ENCODE data around the gene RNF126.
A peak's percentile ranks its signal among the peaks of the same experiment; 100 is the strongest.

RNF126 gene

DNA sequence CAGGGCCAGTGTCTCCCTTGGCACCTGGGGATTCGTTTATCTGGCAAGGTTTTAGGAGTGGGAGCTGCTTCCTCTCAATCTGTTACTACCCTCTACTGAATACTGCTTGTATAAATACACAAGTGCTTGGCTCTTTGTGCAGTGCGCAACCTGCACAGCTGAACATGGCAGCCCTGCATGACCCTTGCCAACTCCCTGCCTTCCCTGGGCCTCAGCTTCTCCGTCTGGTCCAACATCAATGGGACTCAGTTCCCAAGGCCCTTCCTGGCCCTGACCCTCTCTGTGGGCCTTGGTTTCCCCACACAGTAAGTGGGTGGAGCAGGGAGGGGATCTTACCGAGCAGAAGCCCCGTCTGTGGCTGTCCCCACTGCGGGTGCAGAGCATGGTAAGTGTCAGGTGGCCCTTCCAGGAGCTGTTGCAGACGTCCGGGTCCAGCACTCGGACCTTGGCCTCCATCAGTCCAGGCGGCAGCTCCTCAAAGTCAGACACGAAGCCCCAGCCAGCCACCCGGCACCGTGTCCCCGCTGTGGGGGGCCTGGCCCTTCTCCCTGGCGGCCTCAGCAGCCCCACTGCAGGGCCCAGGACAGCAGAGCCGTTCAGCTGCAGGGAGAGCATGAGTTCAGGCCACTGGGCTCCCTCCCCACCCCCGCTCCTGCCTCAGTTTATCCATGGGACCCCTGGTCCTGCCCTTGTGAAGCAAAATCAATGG is 23.7 kb upstream of the RNF126 start:
- TF ChIP-seq, protein P1, sequence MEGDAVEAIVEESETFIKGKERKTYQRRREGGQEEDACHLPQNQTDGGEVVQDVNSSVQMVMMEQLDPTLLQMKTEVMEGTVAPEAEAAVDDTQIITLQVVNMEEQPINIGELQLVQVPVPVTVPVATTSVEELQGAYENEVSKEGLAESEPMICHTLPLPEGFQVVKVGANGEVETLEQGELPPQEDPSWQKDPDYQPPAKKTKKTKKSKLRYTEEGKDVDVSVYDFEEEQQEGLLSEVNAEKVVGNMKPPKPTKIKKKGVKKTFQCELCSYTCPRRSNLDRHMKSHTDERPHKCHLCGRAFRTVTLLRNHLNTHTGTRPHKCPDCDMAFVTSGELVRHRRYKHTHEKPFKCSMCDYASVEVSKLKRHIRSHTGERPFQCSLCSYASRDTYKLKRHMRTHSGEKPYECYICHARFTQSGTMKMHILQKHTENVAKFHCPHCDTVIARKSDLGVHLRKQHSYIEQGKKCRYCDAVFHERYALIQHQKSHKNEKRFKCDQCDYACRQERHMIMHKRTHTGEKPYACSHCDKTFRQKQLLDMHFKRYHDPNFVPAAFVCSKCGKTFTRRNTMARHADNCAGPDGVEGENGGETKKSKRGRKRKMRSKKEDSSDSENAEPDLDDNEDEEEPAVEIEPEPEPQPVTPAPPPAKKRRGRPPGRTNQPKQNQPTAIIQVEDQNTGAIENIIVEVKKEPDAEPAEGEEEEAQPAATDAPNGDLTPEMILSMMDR (IDR thresholded peaks at IDR 0.05; ENCODE audit: control extremely low read depth, extremely low read depth, low read depth, missing control alignments): no peak
- CTCF ChIA-PET: no interaction called here
- no peak for DNase-seq (ENCODE audit: extremely low spot score)
- POLR2A ChIA-PET: no interaction called here

DNA sequence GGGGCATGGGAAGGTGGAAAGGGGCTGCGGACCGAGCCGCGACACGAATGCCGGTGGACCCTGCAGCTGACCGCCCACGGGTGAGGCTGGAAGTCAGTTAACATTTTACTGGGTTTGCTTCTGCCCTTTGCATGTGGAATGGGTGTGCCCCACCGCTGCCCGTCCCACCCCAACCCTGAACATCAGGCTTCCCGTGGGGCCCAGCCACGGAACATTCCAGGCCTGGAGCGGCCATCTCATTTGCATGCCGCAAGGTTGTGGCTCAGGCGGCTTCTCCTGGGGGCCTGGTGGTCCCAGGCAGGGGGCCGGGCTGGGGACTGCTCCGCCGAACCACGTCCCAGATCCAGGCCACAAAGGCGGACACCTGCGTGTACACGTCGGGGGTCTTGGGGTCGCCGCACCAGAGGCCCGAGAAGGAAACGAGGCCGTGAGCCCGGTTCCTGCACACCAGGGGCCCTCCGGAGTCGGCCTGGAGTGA is 22.5 kb upstream of the RNF126 start:
- TF ChIP-seq, protein P1 (IDR thresholded peaks at IDR 0.05; ENCODE audit: control extremely low read depth, extremely low read depth, low read depth, missing control alignments): no peak
- POLR2A ChIA-PET: no interaction called here
- DNase-seq (ENCODE audit: extremely low spot score): no peak
- CTCF ChIA-PET: no interaction called here

DNA sequence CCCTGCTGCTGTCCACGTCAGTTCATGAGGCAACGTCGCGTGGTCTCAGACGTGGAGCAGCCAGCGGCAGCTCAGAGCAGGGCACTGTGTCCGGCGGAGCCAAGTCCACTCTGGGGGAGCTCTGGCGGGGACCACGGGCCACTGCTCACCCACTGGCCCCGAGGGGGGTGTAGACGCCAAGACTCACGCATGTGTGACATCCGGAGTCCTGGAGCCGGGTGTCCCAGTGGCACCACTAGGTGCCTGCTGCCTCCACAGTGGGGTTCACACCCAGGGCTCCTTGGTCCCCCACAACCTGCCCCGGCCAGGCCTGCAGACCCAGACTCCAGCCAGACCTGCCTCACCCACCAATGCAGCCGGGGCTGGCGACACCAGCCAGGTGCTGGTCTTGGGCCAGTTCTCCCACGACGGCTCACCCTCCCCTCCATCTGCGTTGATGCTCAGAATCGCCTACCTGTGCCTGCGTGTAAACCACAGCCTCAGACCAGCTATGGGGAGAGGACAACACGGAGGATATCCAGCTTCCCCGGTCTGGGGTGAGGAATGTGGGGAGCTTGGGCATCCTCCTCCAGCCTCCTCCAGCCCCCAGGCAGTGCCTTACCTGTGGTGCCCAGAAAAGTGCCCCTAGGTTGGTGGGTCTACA is 19.8 kb upstream of the RNF126 start:
- no peak for DNase-seq (ENCODE audit: extremely low spot score)
- CTCF ChIA-PET: no interaction called here
- TF ChIP-seq, protein P1 (IDR thresholded peaks at IDR 0.05; ENCODE audit: control extremely low read depth, extremely low read depth, low read depth, missing control alignments): no peak
- POLR2A ChIA-PET: no interaction called here

DNA sequence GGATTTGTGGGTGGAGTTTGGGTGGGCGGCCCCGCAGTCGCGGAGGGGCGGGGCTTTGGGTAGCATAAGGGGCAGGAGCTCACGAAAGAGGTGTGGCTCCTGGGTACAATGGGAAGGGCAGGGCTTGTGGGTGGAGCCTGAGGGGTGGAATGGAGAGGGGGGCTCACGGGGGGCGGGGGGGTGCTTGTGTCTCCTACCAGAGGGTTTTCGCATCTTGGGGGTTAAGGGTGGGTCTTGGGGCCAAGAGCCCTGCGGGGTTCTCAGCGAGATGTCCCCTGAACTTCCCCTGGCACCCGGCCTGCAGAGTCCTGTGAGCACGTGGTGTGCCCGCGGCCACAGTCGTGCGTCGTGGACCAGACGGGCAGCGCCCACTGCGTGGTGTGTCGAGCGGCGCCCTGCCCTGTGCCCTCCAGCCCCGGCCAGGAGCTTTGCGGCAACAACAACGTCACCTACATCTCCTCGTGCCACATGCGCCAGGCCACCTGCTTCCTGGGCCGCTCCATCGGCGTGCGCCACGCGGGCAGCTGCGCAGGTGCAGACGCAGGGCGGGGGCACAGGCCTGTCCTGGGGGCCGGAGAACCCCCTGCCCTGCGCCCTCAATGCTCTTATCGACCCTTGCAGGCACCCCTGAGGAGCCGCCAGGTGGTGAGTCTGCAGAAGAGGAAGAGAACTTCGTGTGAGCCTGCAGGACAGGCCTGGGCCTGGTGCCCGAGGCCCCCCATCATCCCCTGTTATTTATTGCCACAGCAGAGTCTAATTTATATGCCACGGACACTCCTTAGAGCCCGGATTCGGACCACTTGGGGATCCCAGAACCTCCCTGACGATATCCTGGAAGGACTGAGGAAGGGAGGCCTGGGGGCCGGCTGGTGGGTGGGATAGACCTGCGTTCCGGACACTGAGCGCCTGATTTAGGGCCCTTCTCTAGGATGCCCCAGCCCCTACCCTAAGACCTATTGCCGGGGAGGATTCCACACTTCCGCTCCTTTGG is 18.3 kb upstream of the RNF126 start:
- ChIA-PET POLR2A (interaction anchor here (0.6 kb wide), 2 partner anchors 99 to 1794 kb away, joined by 3 to 5 read pairs; partner anchors contain the start of gene GADD45B), CTCF (interaction anchor here (0.6 to 2.9 kb wide), 4 partner anchors 11 to 242 kb away, joined by 3 to 17 read pairs (median 4); no protein-coding TSS in a partner anchor)
- TF ChIP-seq, protein P1 (IDR thresholded peaks at IDR 0.05; ENCODE audit: control extremely low read depth, extremely low read depth, low read depth, missing control alignments): no peak
- DNase-seq (ENCODE audit: extremely low spot score): peak; percentile 94

DNA sequence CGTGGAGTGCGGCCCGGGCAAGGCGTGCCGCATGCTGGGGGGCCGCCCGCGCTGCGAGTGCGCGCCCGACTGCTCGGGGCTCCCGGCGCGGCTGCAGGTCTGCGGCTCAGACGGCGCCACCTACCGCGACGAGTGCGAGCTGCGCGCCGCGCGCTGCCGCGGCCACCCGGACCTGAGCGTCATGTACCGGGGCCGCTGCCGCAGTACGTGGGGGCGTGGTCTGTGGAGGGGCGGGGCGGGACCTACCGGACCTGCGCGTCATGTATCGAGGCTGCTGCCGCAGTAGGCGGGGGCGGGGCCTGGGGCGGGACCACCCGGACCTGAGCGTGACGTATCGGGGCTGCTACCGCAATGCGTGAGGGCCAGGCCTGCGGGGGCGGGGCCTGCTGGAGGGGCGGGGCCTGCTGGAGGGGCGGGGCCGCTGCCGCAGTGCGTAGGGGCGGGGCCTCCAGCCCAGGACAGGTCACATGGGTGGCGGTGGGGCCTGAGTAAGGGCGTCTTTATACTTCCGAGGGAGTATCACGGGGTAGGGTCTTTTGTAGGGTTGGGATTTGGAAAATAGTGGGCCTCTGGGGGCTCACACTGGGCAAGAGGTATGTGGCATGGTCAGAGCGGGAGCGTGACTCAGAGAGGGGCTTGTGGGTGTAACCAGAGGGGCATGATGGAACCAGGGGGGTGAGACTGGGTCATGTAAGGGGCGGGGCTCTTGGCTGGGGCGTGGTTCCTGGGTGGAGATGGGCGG is 17.4 kb upstream of the RNF126 start:
- ChIA-PET CTCF (interaction anchor here (0.8 to 2.9 kb wide), 7 partner anchors 10 to 243 kb away, joined by 3 to 17 read pairs (median 3); no protein-coding TSS in a partner anchor), POLR2A (interaction anchor here (0.6 to 1.2 kb wide), 3 partner anchors 47 to 1795 kb away, joined by 3 to 5 read pairs (median 3); partner anchors contain the start of gene GADD45B)
- peak; percentile 99 for DNase-seq (ENCODE audit: extremely low spot score)

More for the DNA sequence above, 17.4 kb upstream of the RNF126 start:
- TF ChIP-seq, protein P1 (IDR thresholded peaks at IDR 0.05; ENCODE audit: control extremely low read depth, extremely low read depth, low read depth, missing control alignments): peak; percentile 73
